HG03064 (cell line): ENCODE results near the gene SRPK1.

ENCODE experiments used
- ATAC-seq: cut with Tn5 transposase; IDR thresholded peaks from one replicate; pipeline ENCODE4 v1.9.1; 2021; ENCODE audit warnings: low read depth; ENCODE audit not compliant: unreplicated experiment

Gene SRPK1

GRCh38 chr6:35905141-35905785, 15.6 kb downstream of the SRPK1 start:
- ATAC-seq, result no peak

DNA sequence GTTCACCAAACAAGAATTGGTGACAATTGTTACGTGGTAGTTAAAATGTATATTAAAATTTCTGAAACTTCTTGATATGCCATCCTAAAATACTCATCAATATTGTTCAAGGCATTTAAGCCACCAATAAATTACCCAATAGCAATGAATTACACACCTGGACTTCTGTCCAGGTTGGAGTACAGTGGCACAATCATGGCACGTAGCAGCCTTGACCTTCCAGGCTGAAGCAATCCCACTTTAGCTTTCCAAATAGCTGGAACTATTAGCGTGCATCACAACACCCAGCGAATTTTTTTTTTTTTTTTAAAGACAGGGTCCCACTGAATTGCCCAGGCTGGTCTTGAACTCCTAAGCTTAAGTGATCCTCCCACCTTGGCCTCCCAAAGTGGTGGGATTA, 17.2 kb downstream of the SRPK1 start:
- no peak for ATAC-seq

- no peak for ATAC-seq
Observed at GRCh38 chr6:35900448-35900847, 20.4 kb downstream of the SRPK1 start.

DNA sequence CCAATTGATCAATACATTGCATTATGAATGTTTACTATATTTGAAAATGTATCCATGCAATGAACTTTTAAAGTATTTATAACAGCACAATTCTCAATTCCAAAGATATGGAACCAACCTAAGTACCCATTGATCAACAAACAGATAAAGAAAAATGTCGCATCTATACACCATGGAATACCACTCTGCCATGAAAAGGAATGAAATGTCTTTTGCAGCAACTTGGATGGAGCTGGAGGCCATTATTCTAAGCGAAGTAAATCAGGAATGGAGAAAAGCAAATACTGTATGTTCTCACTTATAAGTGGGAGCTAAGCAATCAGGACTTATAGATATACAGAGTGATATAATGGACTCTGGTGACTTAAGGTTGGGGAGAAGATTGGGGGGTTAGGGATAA, 22.9 kb downstream of the SRPK1 start:
- no peak for ATAC-seq

- ATAC-seq, result no peak
Observed at GRCh38 chr6:35897486-35897885, 23.4 kb downstream of the SRPK1 start.

DNA sequence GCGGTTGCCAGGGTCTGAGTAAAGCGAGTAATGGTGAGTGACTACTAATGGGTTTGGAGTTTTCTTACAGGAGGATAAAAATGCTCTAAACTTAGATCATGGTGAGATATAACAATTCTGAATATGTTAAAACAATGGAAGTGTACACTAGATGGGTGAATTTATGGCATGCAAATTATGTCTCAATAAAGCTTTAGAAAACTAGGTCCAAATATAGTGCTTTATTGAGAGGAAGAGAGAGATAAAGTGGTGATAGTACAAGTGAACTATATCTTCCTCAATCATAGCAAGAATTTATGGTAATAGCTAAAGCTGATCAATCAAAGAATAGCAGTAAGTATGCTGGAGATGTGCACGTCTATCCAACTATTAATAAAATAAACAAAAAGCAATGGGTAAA, 23.9 kb downstream of the SRPK1 start:
- no peak for ATAC-seq

- no peak for ATAC-seq
Observed at GRCh38 chr6:35896228-35896627, 24.7 kb downstream of the SRPK1 start.

DNA sequence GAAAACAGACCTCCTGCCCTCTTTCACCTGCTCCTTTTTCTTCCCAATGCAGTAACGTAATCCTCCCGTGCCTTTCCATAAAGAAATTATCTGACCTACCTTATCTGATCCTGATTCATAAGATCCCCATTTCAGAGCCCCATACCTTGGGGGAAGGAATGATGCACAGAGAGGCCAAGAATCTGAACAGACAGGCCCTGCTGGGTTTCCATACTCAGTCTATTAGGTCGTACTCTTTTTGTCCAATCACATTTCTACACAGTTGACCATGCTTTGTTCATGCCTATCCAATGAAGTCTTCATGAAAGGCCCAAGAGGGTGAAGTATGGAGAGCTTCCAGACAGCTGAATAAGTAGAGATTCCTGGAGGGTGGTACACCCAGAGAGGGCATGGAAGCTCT, 25.3 kb downstream of the SRPK1 start:
- no peak for ATAC-seq

- no peak for ATAC-seq
Observed at GRCh38 chr6:35894776-35895175, 26.1 kb downstream of the SRPK1 start.

DNA sequence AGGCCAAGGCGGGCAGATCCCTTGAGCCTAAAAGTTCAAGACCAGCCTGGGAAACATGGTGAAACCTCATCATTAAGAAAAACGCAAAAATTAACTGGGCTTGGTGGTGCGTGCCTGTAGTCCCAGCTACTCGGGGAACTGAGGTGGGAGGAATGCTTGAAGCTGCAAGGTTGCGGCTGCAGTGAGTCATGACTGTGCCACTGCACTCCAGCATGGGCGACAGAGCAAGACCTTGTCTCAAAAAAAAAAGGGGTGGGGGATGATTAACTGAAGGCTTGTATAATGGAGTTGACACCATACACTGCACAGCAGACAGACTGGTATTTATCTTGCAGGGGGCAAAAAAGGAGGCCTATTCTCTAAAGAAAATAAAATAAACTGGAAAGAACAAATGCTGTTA, 27.7 kb downstream of the SRPK1 start:
- no peak for ATAC-seq

- ATAC-seq, result no peak
Observed at GRCh38 chr6:35892482-35892881, 28.4 kb downstream of the SRPK1 start.

- no peak for ATAC-seq
Observed at GRCh38 chr6:35879151-35879550, 41.7 kb downstream of the SRPK1 start.

DNA sequence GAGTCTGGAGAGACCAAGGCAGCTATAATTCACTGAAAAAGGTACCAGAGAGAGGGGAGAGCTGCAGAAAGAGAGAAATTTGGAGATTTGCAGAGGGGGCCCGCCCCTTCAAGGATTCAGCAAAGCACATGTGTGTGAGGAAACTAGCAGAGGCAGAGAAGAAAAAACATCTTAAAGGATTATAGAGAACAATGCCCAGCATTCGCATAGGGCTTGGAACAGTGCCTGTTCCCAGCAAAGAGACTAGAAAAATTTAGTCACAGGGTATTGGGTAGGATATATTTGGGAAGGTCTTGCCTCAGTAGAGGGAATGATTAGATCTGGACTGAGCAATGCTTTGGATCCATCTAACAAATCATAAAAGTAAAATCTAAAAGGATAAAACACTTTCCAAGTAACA, 44.0 kb downstream of the SRPK1 start:
- no peak for ATAC-seq

- ATAC-seq, result no peak
Observed at GRCh38 chr6:35874730-35875129, 46.2 kb downstream of the SRPK1 start.

DNA sequence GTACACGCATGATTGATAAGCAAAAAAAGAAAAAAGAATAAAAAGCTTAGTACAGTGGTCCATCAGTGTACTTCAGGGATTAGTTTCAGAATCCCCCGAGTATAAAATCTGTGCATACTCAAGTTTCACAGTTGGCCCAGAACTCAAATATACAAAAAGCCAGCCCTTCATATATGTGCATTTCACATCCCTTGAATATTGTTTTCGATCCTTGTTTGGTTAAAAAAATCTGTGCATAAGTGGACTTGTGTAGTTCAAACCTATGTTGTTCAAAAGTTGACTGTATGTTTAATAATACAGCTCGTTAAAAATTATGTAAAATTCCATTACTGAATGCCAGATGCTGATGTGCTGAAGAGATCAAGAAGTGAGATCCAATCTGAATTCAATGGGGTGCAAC, 61.5 kb downstream of the SRPK1 start:
- no peak for ATAC-seq

DNA sequence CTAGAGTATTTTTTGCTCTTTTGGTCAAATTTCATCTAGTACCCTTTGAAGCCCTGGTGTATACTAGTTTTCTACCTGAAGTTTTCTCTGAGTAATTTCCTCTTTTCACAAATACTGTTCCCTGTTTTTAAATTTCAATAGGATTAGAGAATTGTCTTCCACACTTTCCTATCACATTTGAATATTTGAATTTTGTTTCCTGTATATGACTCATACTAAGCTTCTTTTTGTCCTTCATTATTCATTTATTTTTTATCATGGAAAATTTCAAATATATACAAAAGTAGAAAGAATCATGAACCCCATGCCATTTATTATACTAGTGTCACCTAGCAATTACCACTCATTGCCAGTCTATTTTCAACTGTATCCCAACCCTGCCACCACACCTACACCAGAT, 63.0 kb downstream of the SRPK1 start:
- no peak for ATAC-seq

DNA sequence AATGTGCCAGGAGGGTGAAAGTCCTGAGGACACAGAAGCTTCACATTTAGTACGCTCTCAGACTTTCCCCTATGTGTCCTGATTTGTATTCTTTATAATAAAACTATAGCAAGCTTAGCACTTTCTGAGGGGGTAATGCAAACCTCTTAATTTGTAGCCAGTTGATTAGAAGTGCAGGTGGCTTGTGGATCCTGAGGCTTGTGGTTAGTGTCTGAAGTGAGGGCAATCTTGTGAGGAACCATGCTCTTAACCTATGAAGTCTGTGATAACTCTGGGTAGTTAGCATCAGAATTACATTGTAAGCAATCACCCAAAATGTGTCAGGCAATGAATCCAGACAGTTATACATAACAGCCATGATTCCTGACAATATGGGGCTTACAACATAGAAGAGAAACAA, 64.6 kb downstream of the SRPK1 start:
- ATAC-seq, result no peak

DNA sequence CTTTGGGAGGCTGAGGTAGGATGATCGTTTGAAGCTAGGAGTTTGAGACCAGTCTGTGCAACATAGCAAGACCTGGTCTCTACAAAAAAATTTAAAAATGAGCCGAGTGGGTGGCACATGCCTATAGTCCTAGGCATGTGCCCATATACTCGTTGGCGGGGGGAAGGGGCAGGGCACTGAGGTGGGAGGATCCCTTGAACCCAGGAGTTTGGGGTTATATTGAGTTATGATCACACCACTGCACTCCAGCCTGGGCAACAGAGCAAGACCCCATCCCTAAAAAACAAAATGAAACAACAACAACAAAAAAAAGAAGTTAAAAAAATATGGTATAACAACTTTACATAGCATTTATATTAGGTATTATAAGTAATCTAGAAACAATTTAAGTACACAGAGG, 67.9 kb downstream of the SRPK1 start:
- no peak for ATAC-seq

DNA sequence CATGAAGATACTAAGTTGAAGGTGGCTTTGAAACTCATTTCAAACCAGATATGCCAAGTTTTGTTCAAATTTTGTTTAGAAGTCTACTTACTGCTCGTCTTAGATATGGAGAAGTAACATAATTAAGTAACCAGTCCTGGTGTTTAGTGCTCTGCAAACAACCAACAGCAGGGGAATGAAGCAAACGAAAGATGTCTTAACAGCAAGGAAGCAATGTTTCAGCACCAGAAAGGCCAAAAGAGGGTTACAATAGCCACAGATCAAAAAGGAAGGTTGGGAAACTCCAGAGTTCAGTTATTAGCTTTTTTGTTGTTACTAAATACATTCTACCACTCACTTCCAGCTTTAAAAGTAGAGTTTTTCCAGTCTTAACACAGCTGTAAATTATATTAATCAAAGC, 70.7 kb downstream of the SRPK1 start:
- no peak for ATAC-seq

DNA sequence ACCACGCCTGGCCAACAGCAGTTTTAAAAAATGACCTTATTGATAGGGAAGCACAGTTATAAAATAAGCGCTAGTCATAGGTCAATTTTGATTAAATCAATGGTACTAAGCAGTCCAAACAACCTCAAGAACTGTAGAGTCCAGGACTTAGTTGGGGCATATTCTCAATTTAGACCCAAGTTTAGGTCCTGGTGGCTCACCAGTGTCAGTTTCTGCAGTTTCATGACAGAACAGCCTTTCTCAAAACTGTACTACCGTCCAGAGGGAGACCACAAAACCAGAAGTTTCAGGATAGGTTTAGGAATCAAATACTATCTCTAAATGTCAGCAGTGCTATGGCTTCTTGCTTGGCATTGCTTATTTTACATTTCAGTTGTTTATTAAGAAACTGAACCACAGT, 76.6 kb downstream of the SRPK1 start:
- no peak for ATAC-seq

- no peak for ATAC-seq
Observed at GRCh38 chr6:35842381-35842780, 78.5 kb downstream of the SRPK1 start.

GRCh38 chr6:35839019-35839418, 81.9 kb downstream of the SRPK1 start:
- no peak for ATAC-seq

- no peak for ATAC-seq
Observed at GRCh38 chr6:35833536-35833935, 87.4 kb downstream of the SRPK1 start.
